Endodermal cell (in vitro differentiated cells): ENCODE results near the gene SLC4A4. TPM values are rescaled to one million over a fixed set of nuclear protein-coding genes. Genes with fewer than 3 reads are reported as not detected.

Experiments used
- DNase-seq: peaks from one replicate; pipeline ENCODE4 v3.0.0-alpha.2; 2017
- H3K27ac ChIP-seq: 2 replicates; pipeline ENCODE4 v1.5.1; 2013; ENCODE audit warnings: mild to moderate bottlenecking, low read depth, low read length, moderate library complexity
- H3K27me3 ChIP-seq: 2 replicates; pipeline ENCODE4 v1.6.1; 2013; ENCODE audit warnings: mild to moderate bottlenecking, low read length, moderate library complexity; ENCODE audit not compliant: insufficient read depth, control insufficient read depth, poor library complexity, severe bottlenecking
- H3K36me3 ChIP-seq: 2 replicates; pipeline ENCODE4 v1.7.0; 2013; ENCODE audit warnings: mild to moderate bottlenecking, low read length, moderate library complexity; ENCODE audit not compliant: control insufficient read depth, insufficient read depth
- H3K4me1 ChIP-seq: one replicate; pipeline ENCODE4 v1.7.0; 2013; ENCODE audit warnings: low read length; ENCODE audit not compliant: control insufficient read depth, insufficient read depth
- H3K4me3 ChIP-seq: 2 replicates; pipeline ENCODE4 v1.5.1; 2013; ENCODE audit warnings: mild to moderate bottlenecking, low read length, moderate library complexity
- H3K9ac ChIP-seq: 2 replicates; pipeline ENCODE4 v1.6.1; 2013; ENCODE audit warnings: mild to moderate bottlenecking, low read length, moderate library complexity; ENCODE audit not compliant: poor library complexity, severe bottlenecking; ENCODE audit errors: extremely low read depth
- H3K9me3 ChIP-seq: 2 replicates; pipeline ENCODE4 v1.6.1; 2013; ENCODE audit warnings: mild to moderate bottlenecking, low read length, moderate library complexity; ENCODE audit not compliant: control insufficient read depth
- H3K27ac Mint-ChIP-seq: 2 replicates; pipeline ENCODE4 v1.8.0; 2020; ENCODE audit warnings: mixed read lengths
- H3K27me3 Mint-ChIP-seq: 2 replicates; pipeline ENCODE4 v1.8.0; 2021; ENCODE audit warnings: mild to moderate bottlenecking, mixed read lengths; ENCODE audit not compliant: insufficient read depth
- H3K36me3 Mint-ChIP-seq: 2 replicates; pipeline ENCODE4 v1.8.0; 2020; ENCODE audit warnings: low read depth, mixed read lengths
- H3K4me1 Mint-ChIP-seq: 2 replicates; pipeline ENCODE4 v1.8.0; 2020; ENCODE audit warnings: mixed read lengths
- H3K4me3 Mint-ChIP-seq: 2 replicates; pipeline ENCODE4 v1.8.0; 2020; ENCODE audit warnings: mild to moderate bottlenecking, moderate library complexity, mixed read lengths
- H3K9me3 Mint-ChIP-seq: 2 replicates; pipeline ENCODE4 v1.8.0; 2020; ENCODE audit warnings: mild to moderate bottlenecking, mixed read lengths
- CTCF ChIP-seq: fragments of 200-600 bp; sonication (generic); conservative IDR thresholded peaks from 2 replicates; pipeline ENCODE4 v1.5.0; 2021; ENCODE audit warnings: antibody characterized with exemption, mild to moderate bottlenecking
- WGBS, 2 experiments: methylation state at CpG; one replicate each; pipeline versions ENCODE4 v1.1.5 to v1.1.7; 2013; ENCODE audit warnings: missing lambda C conversion rate in 2 of 2, mixed read lengths in 1 of 2; ENCODE audit not compliant: insufficient coverage in 1 of 2, insufficient read length in 1 of 2; 5-methylcytosine and 5-hydroxymethylcytosine counted together
- total RNA-seq, 2 donors: library from RNA; stranded (reverse); fragmentation: NEBNext Ultra II Directional in 1 of 2; extraction: Animal tissue kit (Norgen Biotek cat#: 25700) in 1 of 2; gene quantifications; 2 replicates in 1 of 2; 3 replicates in 1 of 2; pipeline ENCODE4 v1.2.1, GENCODE V29; 2021

SLC4A4 gene
- total RNA-seq, 2 donors from 2014 or later = 3.3 to 3.8 TPM

- H3K36me3 Mint-ChIP-seq = no peaks in the 10 kb centered on the region
- H3K36me3 ChIP-seq = no peaks in the 10 kb centered on the region
- no peaks in the 10 kb centered on the region for H3K9me3 Mint-ChIP-seq
- peaks cover 27% of the 10 kb centered on the region for H3K4me1 Mint-ChIP-seq
- H3K9ac ChIP-seq = no peak overlapping the region
- no peak for TF ChIP-seq CTCF
- H3K27ac Mint-ChIP-seq = no peak overlapping the region
- H3K4me3 Mint-ChIP-seq = no peak overlapping the region
- H3K27me3 Mint-ChIP-seq = no peaks in the 10 kb centered on the region
- no peaks in the 10 kb centered on the region for H3K9me3 ChIP-seq
- no peak overlapping the region for H3K4me3 ChIP-seq
- peaks cover 8% of the 10 kb centered on the region for H3K4me1 ChIP-seq
- H3K27me3 ChIP-seq = no peaks in the 10 kb centered on the region
- 64 to 86% methylated on average over 1 to 3 of the region's 3 CpGs for WGBS, 2 experiments
- no peak for DNase-seq
- no peak overlapping the region for H3K27ac ChIP-seq
Observed at GRCh38 chr4:71545168-71545567, 206.3 kb downstream of the SLC4A4 start.

GRCh38 chr4:71549516-71550160 is 210.8 kb downstream of the SLC4A4 start:
- Mint-ChIP-seq H3K4me3 (peak overlapping the region; percentile 19), H3K4me1 (peaks cover 39% of the 10 kb centered on the region), H3K36me3 (no peaks in the 10 kb centered on the region), H3K27me3 (no peaks in the 10 kb centered on the region), H3K27ac (peak overlapping the region; percentile 26), H3K9me3 (no peaks in the 10 kb centered on the region)
- Histone ChIP-seq H3K4me3 (peak overlapping the region; percentile 58), H3K27ac (no peak overlapping the region), H3K36me3 (no peaks in the 10 kb centered on the region), H3K4me1 (peaks cover 20% of the 10 kb centered on the region), H3K27me3 (no peaks in the 10 kb centered on the region), H3K9ac (no peak overlapping the region), H3K9me3 (no peaks in the 10 kb centered on the region)
- TF ChIP-seq CTCF = no peak
- DNase-seq = no peak
- WGBS, 2 experiments = 20 to 22% methylated on average over 1 to 2 of the region's 3 CpGs

- no peaks in the 10 kb centered on the region for H3K9me3 ChIP-seq
Observed at GRCh38 chr4:71550220-71551165, 211.7 kb downstream of the SLC4A4 start.

More at GRCh38 chr4:71550220-71551165, 211.7 kb downstream of the SLC4A4 start:
- peak overlapping the region; percentile 19 for H3K4me3 Mint-ChIP-seq
- H3K36me3 ChIP-seq = no peaks in the 10 kb centered on the region
- peak overlapping the region; percentile 35 for H3K27ac Mint-ChIP-seq
- H3K9ac ChIP-seq = no peak overlapping the region
- no peaks in the 10 kb centered on the region for H3K27me3 Mint-ChIP-seq
- H3K4me3 ChIP-seq = peak overlapping the region; percentile 58
- H3K4me1 Mint-ChIP-seq = peaks cover 43% of the 10 kb centered on the region
- H3K27me3 ChIP-seq = no peaks in the 10 kb centered on the region
- no peaks in the 10 kb centered on the region for H3K36me3 Mint-ChIP-seq
- H3K9me3 Mint-ChIP-seq = no peaks in the 10 kb centered on the region
- TF ChIP-seq CTCF = peak; percentile 44
- WGBS, 2 experiments = 59% methylated on average over 5 to 7 of the region's 7 CpGs
- peaks cover 20% of the 10 kb centered on the region for H3K4me1 ChIP-seq
- no peak overlapping the region for H3K27ac ChIP-seq
- DNase-seq = peak; percentile 52
